Stimulated activated CD4-positive, alpha-beta T cell treated with anti-CD3 and anti-CD28 coated beads, Interleukin-1b, Interleukin-23, amount 100 ng/mL, for 1 hour (primary cell): Measurements from ENCODE around the gene RUFY1.

ENCODE experiments used
- DNase-seq, 2 donors: peaks; one replicate each; pipeline ENCODE4 v3.0.0-alpha.2; 2020; ENCODE audit warnings: low read depth in 2 of 2

The RUFY1 gene

DNA sequence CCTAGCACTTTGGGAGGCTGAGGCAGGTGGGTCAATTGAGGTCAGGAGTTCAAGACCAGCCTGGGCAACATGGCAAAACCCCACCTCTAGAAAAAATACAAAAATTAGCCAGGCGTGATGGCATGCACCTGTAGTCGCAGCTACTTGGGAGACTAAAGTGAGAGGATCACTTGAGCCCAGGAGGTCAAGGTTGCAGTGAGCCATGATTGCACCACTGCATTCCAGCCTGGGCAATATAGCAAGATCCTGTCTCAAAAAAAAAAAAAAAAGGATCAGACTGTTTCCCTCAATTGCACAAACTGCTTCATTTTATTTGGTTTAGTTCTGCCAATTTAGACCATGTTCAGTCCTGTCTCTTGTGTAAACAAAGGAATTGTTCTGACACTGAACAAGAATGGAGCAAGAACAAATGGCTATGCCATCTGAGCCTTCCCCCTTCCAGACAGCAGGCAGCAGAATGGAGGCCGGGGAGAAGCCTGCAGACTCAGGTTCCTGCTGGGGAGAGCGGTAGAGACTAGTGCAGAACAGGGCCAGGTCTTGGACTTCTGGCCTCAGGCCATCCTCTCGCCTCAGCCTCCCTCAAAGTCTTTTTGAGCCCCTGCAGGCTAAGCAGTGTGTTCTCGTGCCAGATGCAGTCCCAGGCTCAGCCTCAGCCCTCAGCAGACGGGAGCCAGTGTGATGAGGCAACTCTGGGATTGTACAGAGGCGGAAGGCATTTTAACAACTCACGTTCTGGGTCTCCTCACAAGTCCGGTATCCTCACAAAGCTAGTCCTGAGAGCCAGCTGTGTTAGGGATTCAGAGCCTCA lies 54.9 kb downstream of the RUFY1 start:
- DNase-seq, result no peak

DNA sequence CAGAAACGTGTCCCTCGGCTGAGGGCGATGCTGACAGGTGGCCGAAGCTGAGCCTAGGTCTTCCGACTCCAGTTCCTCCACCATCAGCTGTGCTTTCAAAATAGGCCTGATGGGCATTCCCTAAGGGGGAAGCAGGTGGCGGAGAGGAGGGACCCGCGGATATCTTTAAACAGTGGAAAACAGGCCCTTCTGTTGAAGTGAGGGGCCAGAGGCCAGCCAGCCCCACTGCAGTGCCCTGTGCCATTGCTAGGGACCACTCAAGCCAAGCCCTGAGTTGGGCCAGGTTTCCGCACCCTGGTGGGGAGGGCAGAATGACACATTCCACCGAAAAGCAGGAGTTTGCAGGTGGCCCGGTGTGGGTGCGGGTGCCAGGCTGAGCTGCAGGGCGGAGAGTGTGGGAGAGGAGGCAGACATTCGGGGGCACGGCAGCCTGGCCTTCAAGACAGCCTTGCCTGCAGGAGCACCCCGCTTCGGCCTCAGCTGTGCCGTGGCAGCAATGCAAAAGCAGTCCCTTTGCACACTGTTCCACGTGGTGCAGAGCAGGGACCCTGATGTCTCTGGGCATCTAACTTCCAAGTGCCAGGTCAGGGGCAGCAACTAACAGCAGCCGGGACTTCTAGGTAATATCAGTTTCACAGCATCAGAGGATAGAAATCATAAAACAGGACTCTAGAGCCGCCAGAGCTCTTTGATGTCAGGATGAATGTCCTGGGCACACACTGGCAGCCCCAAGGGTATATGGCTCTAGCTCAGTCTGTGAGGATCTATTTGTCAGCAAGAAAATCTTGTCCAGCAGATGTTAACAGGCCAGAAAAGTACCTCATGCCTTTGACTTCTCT lies 55.9 kb downstream of the RUFY1 start:
- no peak for DNase-seq

DNA sequence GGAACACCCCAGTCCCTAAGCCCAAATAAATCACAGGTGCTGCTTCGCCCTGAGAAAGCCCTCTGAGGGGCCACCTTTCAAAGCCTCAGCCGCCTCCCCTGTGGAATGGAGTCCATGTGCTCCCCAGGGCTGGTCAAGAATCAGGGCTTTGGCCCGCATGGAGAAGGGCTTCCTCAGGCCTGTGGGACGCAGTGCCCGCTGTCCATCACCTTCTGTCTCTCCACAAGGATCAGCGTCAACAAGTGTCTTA lies 56.5 kb downstream of the RUFY1 start:
- no peak for DNase-seq

DNA sequence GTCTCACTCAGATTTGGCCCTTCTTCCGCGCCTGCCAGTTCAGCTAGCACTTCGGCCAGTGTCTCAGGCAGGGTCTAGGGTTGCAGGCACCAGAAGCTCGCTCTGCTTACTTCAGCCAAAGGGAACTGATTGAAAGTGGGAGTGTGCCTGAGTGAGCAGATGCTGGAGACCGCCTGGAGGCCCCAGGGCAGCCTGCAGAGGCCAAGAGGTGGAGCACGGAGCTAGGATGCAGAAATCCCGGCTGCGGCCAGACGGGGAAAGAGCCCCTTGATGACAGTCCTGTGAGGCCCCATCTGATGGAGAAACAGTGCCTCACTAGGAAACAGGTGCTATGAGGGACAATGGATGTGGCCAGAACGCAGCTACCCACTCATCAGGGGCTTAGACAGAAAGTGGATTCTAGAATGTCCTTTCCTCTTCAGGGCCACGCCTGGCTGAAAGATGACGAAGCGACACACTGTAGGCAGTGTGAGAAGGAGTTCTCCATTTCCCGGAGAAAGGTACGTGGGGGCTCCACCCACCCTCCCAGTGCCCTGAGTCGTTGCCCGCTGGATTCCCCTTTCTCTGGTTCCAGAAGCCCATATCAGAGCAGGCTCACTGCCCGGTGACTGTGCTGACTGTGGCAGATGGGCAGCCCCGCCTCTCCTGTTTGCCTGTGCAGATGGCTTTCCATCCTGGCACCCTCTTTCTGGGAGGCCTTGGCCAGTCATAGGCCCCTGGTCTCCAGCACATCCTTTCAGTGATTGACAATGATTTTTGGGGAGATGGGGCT lies 57.0 kb downstream of the RUFY1 start:
- DNase-seq, result no peak

DNA sequence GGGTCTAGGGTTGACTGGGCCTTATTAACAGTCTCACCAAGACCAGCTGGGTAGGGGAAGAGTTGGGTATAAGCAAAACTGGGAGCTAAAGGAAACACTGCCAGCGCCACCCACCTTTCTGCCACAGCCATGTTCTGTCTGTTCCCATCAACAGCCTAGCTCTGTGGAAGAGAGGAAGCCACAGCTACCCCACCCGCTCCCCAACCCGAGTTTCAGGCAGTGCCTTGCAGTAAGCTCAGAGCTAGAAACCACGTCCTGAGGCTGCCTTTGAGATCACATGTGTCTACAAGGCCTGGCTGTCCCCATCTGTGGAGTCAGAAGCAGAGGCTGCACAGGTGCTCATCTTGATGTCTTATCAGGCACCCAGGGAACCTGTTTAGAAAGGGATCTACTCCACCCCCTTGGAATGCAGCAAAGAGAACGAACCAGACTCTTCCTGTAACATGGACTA lies 57.8 kb downstream of the RUFY1 start:
- no peak for DNase-seq

DNA sequence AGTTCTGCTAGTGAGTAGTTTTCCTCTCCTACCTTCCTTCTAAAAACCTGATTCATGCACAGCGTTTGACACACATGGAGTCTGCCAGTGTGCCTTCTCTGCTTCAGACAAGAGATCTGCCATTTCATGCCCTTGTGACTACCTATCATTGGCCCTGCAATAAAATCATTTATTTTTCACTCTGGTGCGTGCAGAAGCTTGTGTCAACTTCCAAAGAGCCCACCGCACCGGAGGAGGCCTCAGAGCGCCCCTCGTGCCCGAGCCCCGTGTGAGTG lies 59.4 kb downstream of the RUFY1 start:
- DNase-seq, result no peak

DNA sequence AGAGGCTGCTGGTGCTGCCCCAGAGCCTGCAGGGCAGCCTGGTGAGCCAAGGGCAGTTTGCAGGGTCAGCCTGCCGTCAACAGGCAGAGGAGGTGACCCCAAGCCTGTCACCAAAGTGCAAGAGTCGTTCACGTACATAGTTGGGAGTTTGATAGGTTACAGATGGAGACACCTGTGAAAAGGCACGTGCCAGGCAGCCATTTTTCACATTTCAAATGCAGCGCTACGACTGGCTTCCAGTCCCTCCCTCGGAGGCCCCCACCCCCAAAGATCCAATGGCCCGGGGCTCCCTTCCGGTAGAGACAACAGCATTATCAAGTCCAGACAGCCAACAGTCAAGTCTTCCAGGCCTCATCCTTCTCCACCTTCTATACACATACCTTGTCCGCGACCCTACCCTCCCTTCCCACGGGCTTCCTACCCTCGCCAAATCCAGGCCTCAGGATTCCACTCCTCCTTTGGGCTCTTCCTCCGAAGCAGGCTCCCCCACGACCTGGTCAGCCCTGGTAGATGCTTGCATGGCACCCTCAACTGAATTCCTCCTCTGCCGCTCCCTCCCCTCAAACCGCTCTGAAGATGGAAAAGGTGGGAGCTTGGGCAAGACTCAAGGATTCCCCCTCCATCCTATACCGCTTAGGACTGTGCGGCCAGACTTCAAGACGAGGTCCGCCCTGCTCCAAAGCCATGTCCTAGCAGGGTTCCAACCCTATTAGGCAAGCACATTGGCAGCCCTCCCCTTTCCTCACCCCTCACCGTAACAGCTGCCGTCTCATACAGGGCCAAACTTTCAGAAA lies 60.0 kb downstream of the RUFY1 start:
- DNase-seq, result no peak

DNA sequence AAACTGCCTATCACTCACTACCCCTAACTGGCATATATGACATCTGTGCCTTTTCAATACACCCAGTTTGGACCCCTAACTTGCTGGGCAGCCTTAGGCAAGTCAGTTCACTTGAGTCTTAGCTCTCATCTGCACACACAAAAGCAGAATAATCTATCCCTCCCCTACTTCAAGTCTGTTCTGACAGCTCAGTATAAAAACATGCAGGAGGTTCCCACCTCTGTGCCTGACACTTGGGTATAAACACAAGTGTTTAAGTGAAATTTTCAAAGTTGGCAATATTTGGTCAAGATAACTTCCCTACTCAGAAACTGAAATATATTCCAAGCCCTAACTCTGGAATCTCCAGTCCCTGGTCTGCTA lies 60.5 kb downstream of the RUFY1 start:
- no peak for DNase-seq

DNA sequence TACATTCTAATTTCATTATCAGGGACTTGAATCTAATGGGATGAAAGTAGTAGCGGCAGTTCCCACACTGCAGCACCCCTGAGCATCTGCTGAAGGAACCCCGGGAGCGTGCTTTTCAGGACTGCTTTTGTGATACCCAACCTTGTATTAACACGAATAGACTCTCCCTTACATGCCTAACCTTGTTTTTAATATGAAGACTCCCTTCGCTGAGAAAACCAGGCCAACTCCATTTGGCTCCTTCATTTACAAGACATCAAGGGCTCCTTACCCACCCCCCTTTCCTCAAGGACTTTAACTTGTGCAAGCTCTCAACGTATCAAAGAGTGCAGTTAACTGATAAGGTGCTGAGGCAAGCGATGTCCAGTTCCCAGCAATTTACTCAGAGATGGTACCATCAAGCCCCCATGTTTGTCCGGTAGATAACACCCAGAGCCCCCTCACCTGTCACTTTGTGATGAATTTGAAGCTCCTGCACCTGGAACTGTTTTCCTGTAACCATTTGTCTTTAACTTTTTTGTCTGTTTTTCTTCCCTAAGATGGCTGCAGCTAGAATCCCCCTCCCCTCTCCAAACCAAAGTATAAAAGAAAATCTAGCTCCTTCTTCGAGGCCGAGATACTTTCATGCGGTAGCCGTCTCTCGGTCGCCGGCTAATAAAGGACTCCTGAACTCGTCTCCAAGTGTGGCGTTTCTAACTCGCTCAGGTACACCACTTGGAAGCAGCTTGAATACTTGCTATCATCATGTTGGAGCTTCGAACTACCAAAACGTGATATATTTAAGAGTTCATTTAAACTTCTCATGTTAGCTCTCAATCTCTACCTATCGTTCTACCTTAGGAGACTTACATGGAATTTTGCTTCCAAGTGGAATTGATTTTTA lies 62.5 kb downstream of the RUFY1 start:
- no peak for DNase-seq

DNA sequence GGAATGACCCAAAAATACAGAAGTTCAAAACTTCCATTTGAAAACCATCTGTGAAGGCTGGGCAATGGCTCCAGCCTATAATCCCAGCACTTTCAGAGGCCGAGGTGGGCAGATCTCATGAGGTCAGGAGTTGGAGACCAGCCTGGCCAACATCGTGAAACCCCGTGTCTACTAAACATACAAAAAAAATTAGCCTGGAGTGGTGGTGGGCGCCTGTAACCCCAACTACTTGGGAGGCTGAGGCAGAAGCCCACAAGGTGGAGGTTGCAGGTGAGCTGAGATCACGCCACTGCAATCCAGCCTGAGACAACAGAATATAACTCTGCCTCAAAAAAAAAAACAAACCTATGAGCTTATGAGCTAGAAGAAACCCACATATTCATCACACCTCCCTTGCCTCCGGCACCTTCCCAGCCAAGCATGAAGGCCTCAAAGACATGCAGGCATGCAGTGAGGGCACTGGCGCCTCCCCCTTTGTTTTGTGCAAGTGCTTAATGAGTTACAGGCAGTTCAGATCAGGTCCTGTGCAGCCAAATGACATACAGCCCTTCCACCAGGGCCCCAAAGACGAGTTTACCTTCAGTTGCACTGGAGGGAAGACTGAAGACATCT lies 63.2 kb downstream of the RUFY1 start:
- no peak for DNase-seq

DNA sequence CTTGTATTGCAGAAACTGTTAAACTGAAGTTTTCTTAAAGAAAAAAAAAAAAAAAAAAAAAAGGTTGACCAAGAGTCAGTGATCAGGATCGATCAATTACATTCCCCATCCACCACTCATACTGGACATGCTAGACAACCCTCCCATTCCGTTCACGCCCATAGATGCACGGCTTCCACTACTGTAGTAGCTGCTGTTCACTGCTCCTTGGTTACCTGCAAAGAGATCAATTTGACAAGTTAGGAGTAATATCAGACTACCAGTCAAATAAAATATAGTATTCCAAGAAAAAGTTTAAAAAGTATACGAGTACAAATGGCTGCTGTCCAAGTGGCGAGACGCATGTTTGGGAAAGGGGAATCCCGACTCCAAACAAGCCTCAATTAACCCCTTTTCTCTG lies 64.4 kb downstream of the RUFY1 start:
- DNase-seq, result no peak

DNA sequence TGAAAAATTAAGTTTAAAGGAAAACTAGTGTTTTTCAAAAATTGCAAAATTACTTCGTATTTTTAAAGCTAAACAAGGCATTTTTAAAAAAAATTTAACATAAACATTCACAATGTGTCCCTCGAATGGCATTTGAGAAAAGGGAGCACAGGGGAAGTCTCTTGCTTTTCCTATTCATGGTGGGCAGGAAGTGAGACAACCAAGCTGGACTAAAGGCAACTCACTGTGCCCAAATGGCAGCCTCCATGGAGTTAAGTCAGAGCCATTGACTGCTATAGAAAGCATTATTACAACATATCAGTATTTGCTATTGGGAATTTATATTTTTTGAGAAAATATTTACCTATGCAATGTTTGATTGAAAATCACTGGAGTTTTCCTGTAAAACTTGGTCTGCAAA lies 64.8 kb downstream of the RUFY1 start:
- no peak for DNase-seq

DNA sequence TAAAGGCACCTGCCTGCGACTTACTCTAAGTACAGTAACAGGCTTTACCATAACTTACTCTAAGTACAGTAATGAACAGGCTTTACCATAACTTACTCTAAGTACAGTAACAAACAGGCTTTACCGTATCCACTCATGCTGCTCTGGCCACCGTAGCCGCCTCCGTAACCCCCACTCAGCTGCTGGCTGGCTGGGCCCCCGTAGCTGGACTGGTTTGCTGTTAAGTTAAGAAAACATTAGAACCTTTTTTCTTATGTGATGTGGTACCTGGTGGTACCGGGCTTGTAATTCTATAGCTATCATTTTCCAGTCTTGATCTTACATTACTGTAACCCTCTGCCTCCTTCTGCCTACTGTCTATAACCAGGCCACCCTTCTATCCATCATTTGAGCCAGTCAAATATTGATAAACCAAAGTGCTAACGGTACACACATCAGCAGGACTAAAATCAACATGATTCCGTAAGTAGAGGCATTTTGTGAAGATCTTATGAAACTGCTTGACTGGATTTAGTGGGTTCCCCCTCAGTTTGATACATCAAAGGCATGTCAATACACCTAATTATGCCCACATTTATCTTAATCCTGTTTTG lies 65.7 kb downstream of the RUFY1 start:
- DNase-seq, result no peak

DNA sequence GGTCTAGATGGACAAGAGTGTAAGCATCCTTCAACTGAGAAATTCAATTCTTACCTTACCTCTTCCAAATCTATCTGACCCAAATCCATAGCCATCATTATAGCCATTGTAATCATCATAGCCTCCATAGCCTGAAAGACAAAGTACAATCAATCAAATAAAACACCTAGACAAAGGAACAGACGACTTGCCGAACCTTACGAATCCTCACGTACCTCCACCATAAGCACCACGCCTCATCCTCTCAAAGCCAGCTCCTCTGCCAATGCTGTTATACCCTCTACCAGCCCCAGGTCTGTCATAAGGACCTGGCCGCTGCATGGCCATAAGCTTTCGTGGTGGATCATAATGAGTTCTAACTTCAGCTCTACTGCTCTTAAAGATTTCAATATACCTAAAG lies 67.6 kb downstream of the RUFY1 start:
- DNase-seq, result no peak

DNA sequence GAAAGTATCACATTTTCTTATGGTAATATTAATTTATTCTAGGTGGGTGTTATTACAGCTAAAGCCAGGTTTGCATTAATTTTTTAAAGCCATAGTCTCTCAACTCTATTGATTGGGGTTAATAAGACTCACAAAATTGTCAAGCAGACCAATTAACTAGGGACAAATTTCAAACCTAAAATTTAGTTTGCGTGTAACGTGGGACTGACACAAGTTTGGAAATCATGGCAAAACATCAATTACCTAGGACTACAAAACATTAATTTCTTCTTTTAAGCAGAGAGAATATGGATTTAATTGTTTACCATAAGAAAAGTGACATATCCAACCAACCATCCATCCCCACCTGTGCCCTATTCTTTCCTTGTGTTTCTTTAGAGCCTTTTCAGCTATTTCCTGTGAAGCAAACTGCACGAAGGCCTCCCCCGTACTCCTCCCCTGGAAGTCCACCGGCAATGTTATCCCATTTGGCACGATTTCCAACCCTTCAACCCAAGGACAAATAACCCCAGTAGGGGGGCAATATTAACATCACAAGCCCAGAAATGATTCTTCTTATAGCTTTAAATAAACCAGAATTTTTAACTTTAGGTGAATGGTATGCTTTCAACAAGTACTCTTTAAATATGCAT lies 68.7 kb downstream of the RUFY1 start:
- DNase-seq, result no peak

DNA sequence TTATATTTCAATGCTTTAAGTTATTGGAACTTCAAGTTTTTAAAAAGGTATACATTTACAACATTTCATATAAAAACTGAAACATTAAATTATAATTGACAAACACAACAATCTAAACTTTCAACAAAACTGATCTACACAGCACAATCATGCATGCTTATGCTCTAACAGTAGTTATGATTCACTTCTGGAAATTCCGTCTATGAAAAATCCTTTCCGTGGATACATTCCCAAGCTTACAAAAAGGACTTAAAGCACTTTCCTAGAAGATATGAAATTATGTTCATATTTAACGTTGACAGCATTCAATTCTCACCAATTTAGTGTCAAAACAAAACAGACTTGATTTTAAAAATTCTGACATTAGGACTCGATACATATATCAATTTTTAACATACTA lies 69.4 kb downstream of the RUFY1 start:
- DNase-seq, result no peak

DNA sequence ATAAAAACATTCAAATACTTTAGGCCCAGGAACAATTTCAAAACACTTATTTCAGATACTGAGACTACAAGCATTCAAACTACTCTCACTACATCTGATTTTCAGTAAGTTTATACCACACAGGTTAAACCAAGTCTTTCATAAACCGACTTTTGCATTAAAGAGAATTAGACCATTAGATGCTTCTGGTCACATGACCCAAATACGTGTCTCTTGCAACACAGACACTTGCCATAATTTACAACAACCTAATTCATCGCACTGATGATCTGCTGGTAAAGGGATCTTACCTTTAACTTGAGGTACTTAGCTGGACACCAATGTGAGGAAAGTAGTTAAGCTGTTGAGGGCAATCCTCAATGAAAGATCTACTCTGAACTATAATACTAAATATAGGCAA lies 69.9 kb downstream of the RUFY1 start:
- DNase-seq, result no peak

DNA sequence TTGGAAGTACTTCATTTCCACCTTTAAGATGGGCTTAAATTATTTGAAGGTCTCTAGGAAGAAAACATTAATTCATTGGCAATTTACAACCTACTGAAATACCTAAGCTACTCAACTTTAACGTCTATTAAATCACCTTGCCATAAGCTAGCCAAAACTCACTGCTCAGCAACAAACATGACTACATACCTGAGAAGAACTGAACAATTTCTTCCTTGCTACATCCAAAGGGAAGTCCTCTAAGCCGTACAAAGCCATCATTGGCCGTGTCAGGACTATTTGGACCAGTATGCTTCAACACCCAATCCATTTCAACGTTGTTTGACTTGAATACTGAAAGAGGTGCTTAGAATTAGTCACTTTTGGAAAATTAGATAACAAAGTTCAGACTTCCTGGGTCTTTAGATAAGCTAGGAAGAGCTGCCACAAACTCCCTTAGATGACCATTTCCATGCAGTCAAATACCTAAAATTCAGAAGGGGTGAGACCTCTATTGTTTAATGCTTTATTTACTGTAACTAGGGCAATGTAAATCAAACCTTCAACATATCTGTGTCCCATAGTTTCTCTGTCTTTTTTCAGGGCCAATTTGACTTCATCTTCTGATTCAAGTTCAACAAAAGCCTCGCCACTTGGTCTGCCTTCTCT lies 70.5 kb downstream of the RUFY1 start:
- DNase-seq, result no peak

DNA sequence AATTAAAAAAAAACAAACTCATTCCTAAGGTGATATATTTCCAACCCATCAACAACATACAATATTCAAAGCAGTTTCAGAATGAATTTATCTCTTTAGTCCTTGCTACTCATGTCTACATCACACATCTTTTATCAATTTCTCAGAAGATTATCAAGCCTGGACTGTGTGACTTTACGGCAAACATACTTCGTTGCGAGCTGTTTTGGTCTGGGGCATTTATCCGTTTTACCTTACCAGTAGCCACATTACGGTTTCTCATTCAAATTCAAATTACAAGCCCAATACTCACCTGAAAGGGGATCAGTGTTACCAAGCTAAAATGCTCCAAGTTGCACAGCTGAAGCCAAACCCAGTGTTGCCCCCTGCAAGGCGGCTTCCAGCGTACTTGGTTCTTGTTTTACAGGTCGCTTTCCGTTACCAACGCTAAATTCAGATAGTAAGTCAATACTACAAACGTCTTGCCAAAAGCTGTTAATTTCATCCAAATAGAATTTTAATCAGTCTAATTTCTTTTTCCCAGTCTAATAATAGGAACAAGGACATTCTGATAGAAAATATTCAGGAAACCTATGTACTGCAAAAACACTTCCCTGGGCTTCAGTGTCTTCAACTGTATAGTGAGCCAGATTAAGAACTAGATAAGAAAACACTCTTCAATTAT lies 71.3 kb downstream of the RUFY1 start:
- no peak for DNase-seq
